GM21786 (cell line): Measurements from ENCODE around the gene VSX2.

Experiments used
- ATAC-seq: cut with Tn5 transposase; IDR thresholded peaks from one replicate; pipeline ENCODE4 v1.9.1; 2021; ENCODE audit not compliant: unreplicated experiment

Gene VSX2

GRCh38 chr14:74238974-74239847 lies at the start of gene VSX2:
Gene VSX2 (plus strand): TSS chr14:74239449. CDS start chr14:74239562, 113 bp downstream.
- ATAC-seq = no peak

- no peak for ATAC-seq
Measured at GRCh38 chr14:74190927-74191575, 48.2 kb upstream of the VSX2 start.

- ATAC-seq = no peak
Measured at GRCh38 chr14:74194506-74195274, 44.6 kb upstream of the VSX2 start.

- ATAC-seq = no peak
Measured at GRCh38 chr14:74195623-74196022, 43.6 kb upstream of the VSX2 start.

DNA sequence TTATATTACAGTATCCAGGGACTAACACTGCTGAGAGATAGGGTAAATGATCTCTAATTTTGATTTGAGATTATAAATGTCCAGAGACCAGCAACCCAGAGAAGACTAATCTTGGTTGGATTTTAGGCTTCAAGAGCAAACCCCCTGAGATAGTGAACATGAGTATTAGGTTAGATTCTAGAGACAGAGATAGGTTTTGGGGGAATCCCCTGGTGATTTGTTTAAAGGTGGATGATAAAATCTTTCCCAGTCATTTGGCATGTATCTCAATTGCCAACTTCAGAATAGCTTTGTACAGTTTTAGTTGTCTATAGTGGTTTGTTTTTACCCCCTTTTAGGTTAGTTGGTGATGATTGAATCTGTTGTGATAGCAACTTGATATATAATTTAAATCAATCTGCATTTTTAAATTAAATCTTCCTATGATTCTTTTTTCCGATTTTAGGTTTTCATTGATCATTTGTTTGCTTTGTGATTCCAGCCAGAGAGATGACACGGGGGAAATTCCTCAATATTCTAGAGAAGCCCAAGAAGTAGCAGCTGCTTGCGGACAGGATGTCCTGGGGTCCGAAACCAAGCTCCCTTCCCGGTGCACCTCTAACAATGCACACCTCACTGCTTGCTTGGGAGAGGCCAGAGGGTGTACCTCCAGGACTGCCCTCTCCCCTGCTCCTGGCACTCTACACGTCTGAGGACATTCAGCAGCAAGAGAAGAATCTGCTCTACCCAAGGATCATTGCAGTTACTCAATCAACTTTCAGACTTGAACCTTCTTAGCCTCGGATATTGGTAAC lies 40.6 kb upstream of the VSX2 start:
- no peak for ATAC-seq

DNA sequence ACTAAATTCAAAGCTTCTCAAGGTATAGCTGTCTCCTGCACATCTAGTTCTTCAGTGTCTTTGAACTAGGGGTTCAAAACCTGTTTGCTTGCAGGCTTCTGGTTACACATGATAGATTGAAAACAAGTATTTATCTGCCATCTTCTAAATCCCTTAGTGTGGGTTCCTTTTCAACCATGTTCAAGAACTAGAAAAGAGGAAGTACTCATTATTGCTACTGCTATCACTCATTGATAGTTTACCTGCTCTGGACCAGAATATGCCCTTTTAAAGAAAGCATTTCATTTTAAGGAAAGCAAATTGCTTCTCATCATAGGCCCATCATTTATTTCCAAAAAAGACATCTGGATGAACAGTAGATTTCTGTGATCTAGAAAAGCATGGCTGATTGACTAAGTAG lies 37.1 kb upstream of the VSX2 start:
- no peak for ATAC-seq

DNA sequence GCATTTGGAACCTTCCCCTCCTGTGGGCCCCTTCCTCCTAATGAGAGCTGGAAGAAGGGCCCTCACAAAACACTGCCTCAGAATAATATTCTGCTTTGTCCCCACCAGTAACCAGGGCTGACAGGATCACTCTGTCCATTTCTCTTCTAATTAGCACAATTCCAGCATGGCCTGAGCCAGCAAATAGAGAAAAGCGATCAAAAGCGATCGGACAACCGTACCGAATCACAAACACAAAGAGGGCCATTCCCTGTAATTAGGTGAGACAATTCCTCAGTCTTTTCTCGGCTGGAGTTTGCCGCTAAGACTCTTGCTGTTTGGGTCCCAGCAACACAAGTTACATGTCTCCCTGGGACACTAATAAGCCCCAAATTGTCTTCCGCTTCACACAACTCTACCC lies 35.6 kb upstream of the VSX2 start:
- no peak for ATAC-seq

GRCh38 chr14:74204491-74204890 lies 34.8 kb upstream of the VSX2 start:
- ATAC-seq = no peak

GRCh38 chr14:74205882-74206281 lies 33.4 kb upstream of the VSX2 start:
- no peak for ATAC-seq

DNA sequence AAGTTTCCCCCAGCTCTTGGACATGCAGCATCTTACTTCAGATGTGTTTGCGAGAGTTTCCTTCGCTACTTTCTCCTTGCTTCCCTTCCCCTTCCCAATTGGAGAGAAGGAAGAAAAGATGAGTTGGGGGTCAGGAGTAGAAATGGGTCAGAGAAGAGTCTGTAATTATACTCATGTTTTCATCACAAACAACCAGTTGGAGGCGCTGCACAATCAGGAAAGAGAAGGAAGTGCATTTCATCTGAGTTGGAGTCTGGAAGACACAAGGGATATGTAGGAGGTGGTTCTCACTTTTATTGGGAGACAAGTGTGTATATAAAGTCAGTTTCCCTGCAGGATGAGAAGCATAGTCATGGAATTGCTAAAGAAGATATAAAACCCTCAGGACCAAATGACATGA lies 31.3 kb upstream of the VSX2 start:
- ATAC-seq = no peak

DNA sequence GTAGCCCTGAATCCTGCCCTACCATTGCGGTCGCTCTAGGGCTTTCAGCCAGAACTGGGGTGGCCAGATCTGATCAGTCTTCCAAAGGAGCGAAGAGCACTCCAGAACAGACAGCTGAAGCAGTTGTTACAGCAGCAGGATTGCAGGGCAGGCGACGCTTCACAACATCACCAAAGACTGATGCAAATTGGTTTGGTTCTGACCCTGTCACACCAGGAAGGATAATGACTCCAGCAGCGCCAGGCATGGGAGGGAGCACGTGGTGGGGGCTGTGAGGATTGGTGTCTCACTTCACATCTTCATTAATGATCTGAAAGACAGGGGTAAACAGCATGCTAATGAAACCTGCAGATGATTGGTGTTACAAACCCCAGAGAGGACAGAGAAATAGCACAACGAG lies 30.6 kb upstream of the VSX2 start:
- no peak for ATAC-seq

DNA sequence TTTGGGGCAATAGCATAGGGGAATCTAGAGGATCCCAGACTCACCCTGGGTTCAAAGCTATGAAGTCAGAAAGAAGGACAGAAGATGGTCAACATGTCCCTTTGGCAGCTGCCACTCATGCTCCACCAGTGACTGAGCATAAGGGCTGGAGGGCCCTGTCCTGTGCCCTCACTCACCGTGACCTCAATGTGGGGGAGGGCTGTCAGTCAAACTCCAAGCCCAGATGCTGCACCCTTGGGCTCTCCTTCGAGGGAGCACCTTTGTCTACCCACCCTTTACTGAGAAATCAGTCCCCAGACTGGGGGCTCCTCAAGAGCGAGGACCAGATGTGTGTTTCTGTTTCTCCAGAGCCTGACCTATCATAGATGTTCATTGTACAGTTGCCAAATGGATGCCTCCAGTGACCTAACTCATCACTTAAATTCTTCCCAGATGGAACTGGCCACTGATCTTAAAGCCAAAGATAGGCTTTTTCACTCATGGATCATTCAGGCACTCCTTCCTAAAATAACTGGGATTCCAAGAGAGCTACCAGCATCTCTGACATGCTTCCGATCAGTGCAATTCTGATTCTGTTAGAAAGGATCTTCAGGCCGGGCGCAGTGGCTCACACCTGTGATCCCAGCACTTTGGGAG lies 27.2 kb upstream of the VSX2 start:
- ATAC-seq = no peak

DNA sequence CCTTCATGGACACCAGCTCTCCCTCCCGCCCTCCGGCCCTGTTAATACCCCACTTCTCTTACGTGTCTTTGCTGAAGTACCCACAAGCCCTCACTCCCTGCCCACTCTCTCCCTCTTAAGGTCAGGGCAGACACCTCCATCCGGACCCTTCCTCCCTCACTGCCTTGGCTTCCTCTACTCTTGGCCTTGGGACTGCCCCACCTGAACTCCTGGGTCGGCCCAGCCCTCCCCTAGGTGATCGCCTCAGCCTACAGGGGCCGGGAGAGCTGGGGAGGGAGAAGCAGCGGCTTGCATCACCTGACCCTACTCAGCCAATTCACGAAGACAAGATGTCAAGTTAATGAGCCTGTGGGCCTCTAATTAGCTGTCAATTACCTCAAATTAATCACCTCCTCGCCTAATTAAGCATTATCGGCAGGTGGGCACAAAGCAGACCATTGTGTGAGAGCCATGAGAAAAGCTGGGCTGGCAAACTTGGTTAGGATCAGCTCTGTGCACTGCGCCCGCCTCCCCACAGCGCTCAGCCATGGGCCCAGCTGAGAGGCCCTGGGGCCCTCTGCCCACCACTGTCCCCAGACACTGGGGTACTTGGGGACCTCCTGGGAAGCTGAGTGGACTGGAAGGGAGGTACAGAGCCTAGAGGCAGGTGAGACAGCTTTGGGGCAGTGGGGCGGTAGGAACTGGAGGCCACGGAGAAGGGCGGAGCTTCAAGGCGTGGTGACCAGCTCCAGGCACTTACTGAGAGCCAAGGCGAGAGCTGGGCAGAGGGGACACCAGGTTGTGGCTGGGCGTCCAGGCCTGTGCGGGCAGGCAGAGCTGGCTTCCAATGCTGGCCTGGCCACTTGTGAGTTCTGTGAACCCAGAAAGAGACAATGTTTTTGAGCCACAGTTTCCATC lies 25.1 kb upstream of the VSX2 start:
- ATAC-seq = no peak

- no peak for ATAC-seq
Measured at GRCh38 chr14:74216671-74217070, 22.6 kb upstream of the VSX2 start.

DNA sequence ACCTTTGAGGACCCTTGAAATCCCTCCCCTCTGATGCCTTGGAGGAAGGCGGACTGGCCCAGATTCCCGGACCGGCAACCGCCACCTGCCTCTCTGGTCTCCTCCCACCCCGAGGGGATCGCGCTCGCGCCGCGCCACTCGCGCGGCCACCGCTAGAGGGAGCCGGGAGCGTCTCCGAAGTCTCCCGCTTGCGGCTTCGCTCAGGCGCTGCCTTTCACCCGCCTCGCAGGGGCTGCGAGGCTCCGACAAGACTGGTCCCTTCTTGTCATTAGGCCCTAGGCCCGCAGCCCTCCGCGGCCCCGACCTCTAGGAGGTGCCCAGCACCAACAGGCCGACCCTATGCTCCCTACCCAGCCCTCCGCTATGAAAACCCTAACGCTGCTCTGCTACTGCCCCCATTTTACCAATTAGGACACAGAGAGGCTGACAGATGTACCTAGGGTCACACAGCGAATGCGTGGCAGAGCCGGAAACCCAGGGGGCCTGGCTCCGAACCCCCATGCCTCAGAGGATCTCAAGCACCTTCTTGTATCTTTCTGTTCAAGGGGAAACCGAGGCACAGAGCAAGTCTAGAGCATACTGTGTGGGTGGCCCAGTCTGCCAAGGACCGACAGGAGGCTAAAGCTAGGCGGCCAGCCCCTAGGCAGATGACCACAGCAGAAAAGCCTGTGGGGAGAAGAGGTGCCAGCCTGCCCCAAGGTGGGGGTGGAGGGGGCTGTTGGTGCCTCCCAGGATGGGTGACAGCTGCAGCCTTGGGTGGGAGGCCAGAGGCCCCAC lies 21.4 kb upstream of the VSX2 start:
- ATAC-seq = no peak

GRCh38 chr14:74218462-74218861 lies 20.8 kb upstream of the VSX2 start:
- ATAC-seq = no peak

DNA sequence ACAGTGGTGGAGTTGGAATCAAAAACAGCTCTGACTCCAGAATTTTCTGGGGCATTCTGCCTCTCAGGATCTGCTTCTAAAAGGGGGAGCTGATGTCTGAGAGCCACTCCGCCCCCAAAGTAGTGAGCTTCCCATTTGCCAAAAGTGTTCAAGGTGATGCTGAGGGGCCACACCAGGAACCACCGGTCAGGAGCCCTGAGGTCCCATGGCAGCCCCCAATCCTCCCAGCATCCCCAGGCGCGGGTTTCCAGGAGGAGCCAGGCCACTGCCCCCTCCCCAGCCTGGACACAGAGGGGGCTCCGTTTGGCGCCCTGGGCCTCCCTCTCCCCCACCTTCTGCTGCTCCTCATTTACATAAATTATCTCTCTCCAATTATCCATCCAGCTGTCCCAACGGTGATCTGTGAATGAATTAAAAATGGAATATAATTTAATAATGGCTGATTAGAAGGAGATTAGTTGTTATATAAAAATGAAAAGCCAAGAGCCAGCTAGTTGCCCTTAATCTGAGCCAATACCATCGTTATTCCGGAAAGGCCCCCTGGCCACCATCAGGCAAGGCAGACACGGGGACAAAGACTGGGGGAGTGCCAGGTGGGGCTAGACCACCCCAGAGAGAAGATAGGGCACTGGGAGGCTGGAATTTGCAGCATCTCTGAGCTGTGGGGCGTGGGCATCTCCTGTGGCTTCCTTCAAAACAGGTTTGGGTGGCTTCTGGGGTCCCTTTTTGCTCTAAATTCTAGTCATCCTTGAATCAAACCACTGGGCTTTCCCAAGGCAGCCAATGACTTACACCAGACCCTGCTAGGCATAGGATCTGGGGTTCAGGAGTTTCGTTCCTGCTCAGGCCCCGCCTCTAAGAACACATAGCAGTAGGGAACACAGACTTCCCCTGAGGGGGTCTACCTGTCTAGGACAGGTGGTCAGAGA lies 19.7 kb upstream of the VSX2 start:
- ATAC-seq = no peak

DNA sequence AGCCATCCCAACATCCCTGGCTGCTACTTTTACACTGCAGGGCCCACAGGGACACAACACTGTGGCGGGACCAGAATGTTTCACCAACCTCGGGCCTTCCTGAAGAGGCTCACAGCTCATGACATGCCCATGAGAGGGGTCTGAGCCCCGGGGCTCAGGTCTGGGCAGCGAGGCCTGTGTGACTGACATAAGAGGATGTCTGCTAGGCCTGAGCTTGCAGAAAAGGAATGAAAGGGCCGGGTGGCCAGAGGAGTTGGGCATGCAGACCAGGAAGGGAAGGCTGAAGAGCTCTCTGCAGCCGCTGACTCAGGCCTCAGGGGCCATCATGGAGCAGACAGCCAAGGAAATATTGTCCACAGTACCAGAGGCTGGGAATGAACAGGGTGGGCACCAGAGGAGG lies 18.3 kb upstream of the VSX2 start:
- ATAC-seq = no peak
